Breast epithelium (tissue), 3 donors: ENCODE data around the gene SRCAP.

Experiments
- POLR2AphosphoS5 ChIP-seq, 3 donors: sonication (generic); formaldehyde crosslinking; IDR thresholded peaks; one replicate each; pipeline ENCODE4 v1.6.1; 2017; ENCODE audit warnings: antibody characterized with exemption in 3 of 3
- TF ChIP-seq, protein P1 (sequence below), 3 donors: fragments of 450-650 bp; IDR thresholded peaks; one replicate each; pipeline ENCODE4 v1.5.1; 2016 to 2017; ENCODE audit warnings: antibody characterized with exemption in 3 of 3, mild to moderate bottlenecking in 3 of 3, moderate library complexity in 3 of 3

DNA sequence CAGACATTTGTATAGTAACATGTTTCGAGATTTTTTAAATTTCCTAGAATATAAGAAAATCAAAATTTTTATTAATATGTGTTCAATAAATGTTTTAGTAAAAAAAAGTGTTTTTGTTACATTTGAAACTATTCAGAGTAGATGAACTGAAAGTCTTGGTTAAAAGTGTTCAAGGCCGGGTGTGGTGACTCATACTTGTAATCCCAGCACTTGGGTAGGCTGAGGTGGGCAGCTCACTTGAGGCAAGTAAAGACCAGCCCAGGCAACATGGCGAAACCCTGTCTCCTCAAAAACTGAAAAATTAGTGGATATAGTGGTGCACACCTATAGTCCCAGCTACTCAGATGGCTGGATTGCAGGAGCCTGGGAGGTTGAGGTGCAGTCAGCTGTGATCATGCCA is 32.4 kb downstream of the SRCAP start:
- TF ChIP-seq, protein P1, sequence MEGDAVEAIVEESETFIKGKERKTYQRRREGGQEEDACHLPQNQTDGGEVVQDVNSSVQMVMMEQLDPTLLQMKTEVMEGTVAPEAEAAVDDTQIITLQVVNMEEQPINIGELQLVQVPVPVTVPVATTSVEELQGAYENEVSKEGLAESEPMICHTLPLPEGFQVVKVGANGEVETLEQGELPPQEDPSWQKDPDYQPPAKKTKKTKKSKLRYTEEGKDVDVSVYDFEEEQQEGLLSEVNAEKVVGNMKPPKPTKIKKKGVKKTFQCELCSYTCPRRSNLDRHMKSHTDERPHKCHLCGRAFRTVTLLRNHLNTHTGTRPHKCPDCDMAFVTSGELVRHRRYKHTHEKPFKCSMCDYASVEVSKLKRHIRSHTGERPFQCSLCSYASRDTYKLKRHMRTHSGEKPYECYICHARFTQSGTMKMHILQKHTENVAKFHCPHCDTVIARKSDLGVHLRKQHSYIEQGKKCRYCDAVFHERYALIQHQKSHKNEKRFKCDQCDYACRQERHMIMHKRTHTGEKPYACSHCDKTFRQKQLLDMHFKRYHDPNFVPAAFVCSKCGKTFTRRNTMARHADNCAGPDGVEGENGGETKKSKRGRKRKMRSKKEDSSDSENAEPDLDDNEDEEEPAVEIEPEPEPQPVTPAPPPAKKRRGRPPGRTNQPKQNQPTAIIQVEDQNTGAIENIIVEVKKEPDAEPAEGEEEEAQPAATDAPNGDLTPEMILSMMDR (IDR thresholded peaks at IDR 0.05) = no peak
- no peak for TF ChIP-seq POLR2AphosphoS5 (IDR thresholded peaks at IDR 0.05)
